ENCODE measurements around the gene RAD51B. TPM values are rescaled to one million over a fixed set of nuclear protein-coding genes. Genes with fewer than 3 reads are reported as not detected.

The RAD51B gene
- total and polyA plus RNA-seq, 9 of the 15 experiments (the other 6 are each of a cell fraction or from before 2014, with no cell fraction given) = 8.5 to 17.3 (median 11.3) TPM

- TF ChIP-seq AFF1 (IDR thresholded peaks at IDR 0.05; ENCODE audit: low read depth in 1 of 2, partially characterized antibody in 2 of 2) (peak in 1 of 2 experiments; percentile 82), USF1 (CRISPR knock-in tag; IDR thresholded peaks at IDR 0.05) (peak; percentile 97), MBD2 (IDR thresholded peaks at IDR 0.05; ENCODE audit: borderline replicate concordance, low read depth) (peak; percentile 39; the same call in 1 of the 2 replicates), ZNF280B (CRISPR knock-in tag; IDR thresholded peaks at IDR 0.05) (no peak), NKRF (IDR thresholded peaks at IDR 0.05; ENCODE audit: borderline replicate concordance) (peak; percentile 88), EGR1 (conservative IDR thresholded peaks at IDR 0.05) (peak; percentile 58), CTBP1 (IDR thresholded peaks at IDR 0.05; ENCODE audit: borderline replicate concordance) (peak; percentile 72), POU5F1 (IDR thresholded peaks at IDR 0.05; ENCODE audit: borderline replicate concordance, low read depth, low read length, partially characterized antibody) (no peak), ARNT (IDR thresholded peaks at IDR 0.05) (peak in 1 of 2 experiments; percentile 64; a peak in 1 of 4 replicates), KDM4B (IDR thresholded peaks at IDR 0.05; ENCODE audit: borderline replicate concordance in 2 of 2, low read depth in 1 of 2) (peak in 1 of 2 experiments; percentile 44; a peak in 1 of 4 replicates), ARID4B (CRISPR knock-in tag; IDR thresholded peaks at IDR 0.05) (peak; percentile 71; the same call in 1 of the 2 replicates)
Measured at GRCh38 chr14:67816326-67817002, 3.1 kb upstream of the RAD51B start, which contains the start of gene ZFYVE26 (continued).

Data from K562 (cell line).